Mesendoderm (in vitro differentiated cells): ENCODE results near the gene HUS1. TPM values are rescaled to one million over a fixed set of nuclear protein-coding genes. Genes with fewer than 3 reads are reported as not detected.

Experiments
- DNase-seq: peaks from one replicate; pipeline ENCODE4 v3.0.0; 2013
- H2AK5ac ChIP-seq: 2 replicates; pipeline ENCODE4 v1.6.1; 2013; ENCODE audit warnings: low read length, inconsistent platforms
- H2BK120ac ChIP-seq: 2 replicates; pipeline ENCODE4 v1.6.1; 2013; ENCODE audit warnings: low read depth, mild to moderate bottlenecking, low read length, moderate library complexity, mixed read lengths
- H2BK15ac ChIP-seq: replicated peaks from 2 replicates; pipeline ENCODE4 v1.6.1; 2013; ENCODE audit warnings: low read depth, mild to moderate bottlenecking, moderate library complexity
- H2BK5ac ChIP-seq: 2 replicates; pipeline ENCODE4 v1.6.1; 2013; ENCODE audit warnings: low read length, inconsistent platforms
- H3K18ac ChIP-seq: 2 replicates; pipeline ENCODE4 v1.6.1; 2013; ENCODE audit warnings: mild to moderate bottlenecking, low read length, mixed read lengths
- H3K23ac ChIP-seq: one replicate; pipeline ENCODE4 v1.6.1; 2013; ENCODE audit warnings: low read length
- H3K27ac ChIP-seq: 2 replicates; pipeline ENCODE4 v1.5.1; 2013; ENCODE audit warnings: low read depth, mild to moderate bottlenecking, inconsistent platforms, low read length, moderate library complexity
- H3K27me3 ChIP-seq: 2 replicates; pipeline ENCODE4 v1.6.1; 2013; ENCODE audit warnings: low read length, control low read depth, mild to moderate bottlenecking, inconsistent platforms; ENCODE audit not compliant: insufficient read depth, poor library complexity
- H3K36me3 ChIP-seq: 2 replicates; pipeline ENCODE4 v1.6.1; 2013; ENCODE audit warnings: low read length, inconsistent platforms; ENCODE audit not compliant: control insufficient read depth, insufficient read depth
- H3K4ac ChIP-seq: one replicate; pipeline ENCODE4 v1.6.1; 2013; ENCODE audit warnings: low read depth, mild to moderate bottlenecking, low read length, moderate library complexity
- H3K4me1 ChIP-seq: 2 replicates; pipeline ENCODE4 v1.6.1; 2013; ENCODE audit warnings: low read depth, low read length, inconsistent platforms; ENCODE audit not compliant: control insufficient read depth
- H3K4me2 ChIP-seq: 2 replicates; pipeline ENCODE4 v1.6.1; 2013; ENCODE audit warnings: low read length
- H3K4me3 ChIP-seq: 2 replicates; pipeline ENCODE4 v1.5.1; 2013; ENCODE audit warnings: mild to moderate bottlenecking, low read length
- H3K56ac ChIP-seq: one replicate; pipeline ENCODE4 v1.6.1; 2013; ENCODE audit warnings: low read length
- H3K79me1 ChIP-seq: 2 replicates; pipeline ENCODE4 v1.6.1; 2013; ENCODE audit warnings: low read length, inconsistent platforms
- H3K79me2 ChIP-seq: 2 replicates; pipeline ENCODE4 v1.6.1; 2013; ENCODE audit warnings: mild to moderate bottlenecking, low read length; ENCODE audit not compliant: control insufficient read depth, insufficient read depth
- H3K9ac ChIP-seq: 2 replicates; pipeline ENCODE4 v1.6.1; 2013; ENCODE audit warnings: low read length, inconsistent platforms
- H4K5ac ChIP-seq: one replicate; pipeline ENCODE4 v1.6.1; 2013; ENCODE audit warnings: low read length
- H4K8ac ChIP-seq: one replicate; pipeline ENCODE4 v1.6.1; 2013; ENCODE audit warnings: low read depth, mild to moderate bottlenecking, control low read depth, low read length, moderate library complexity
- WGBS: extraction: QIAGEN DNeasy Blood & Tissue Kit; methylation state at CpG from one replicate; pipeline ENCODE4 v1.1.7; 2013; ENCODE audit warnings: low lambda C conversion rate, missing lambda C conversion rate; ENCODE audit not compliant: insufficient coverage; ENCODE audit errors: extremely low coverage; 5-methylcytosine and 5-hydroxymethylcytosine counted together
- polyA plus RNA-seq, 2 experiments: library from polyadenylated mRNA; stranded (reverse); fragments of 200-250 nt; gene quantifications; one replicate each; pipeline ENCODE4 v1.2.3, GENCODE V29; 2013

Gene HUS1
- 24.9 TPM for polyA plus RNA-seq (2013, experiment 1 of 2)
- polyA plus RNA-seq (2013, experiment 2 of 2) = 25.9 TPM

GRCh38 chr7:47979145-47979831 is at the start of gene HUS1:
Gene HUS1, minus strand, starts transcription at chr7:47979615. Its CDS starts 96 bp downstream, at chr7:47979519.
- Histone ChIP-seq H3K23ac (peak within 1 kb of the TSS; percentile 67), H4K5ac (no peak within 1 kb of the TSS), H2BK15ac (no peak within 1 kb of the TSS), H3K79me2 (peaks cover 10% of the 10 kb centered on the region), H3K4ac (no peak within 1 kb of the TSS), H3K27me3 (no peaks in the 10 kb centered on the region), H3K36me3 (peaks cover 10% of the 10 kb centered on the region), H3K56ac (peak within 1 kb of the TSS; percentile 98), H2BK120ac (no peak within 1 kb of the TSS), H3K27ac (peak within 1 kb of the TSS; percentile 90), H3K79me1 (peaks cover 10% of the 10 kb centered on the region), H2BK5ac (peak within 1 kb of the TSS; percentile 89), H3K18ac (peak within 1 kb of the TSS; percentile 89), H3K4me3 (peak within 1 kb of the TSS; percentile 96), H2AK5ac (no peak within 1 kb of the TSS), H4K8ac (no peak within 1 kb of the TSS), H3K4me1 (peaks cover 3% of the 10 kb centered on the region), H3K9ac (peak within 1 kb of the TSS; percentile 92), H3K4me2 (peak within 1 kb of the TSS; percentile 86)
- DNase-seq = peak; percentile 98
- no CpG with 5 or more reads among the region's 62 CpGs for WGBS

GRCh38 chr7:48028938-48029337 is 49.5 kb upstream of the HUS1 start, which contains the start of gene SUN3:
Gene SUN3, minus strand, starts transcription at chr7:48029107. Its CDS starts 169 bp downstream, at chr7:48028938.
- no peaks in the 10 kb centered on the region for H3K79me1 ChIP-seq
- H2BK5ac ChIP-seq = no peak within 1 kb of the TSS
- H2AK5ac ChIP-seq = no peak within 1 kb of the TSS
- H3K27me3 ChIP-seq = no peaks in the 10 kb centered on the region
- no peak within 1 kb of the TSS for H3K4ac ChIP-seq
- H3K56ac ChIP-seq = peak within 1 kb of the TSS; percentile 10
- no peak within 1 kb of the TSS for H3K4me3 ChIP-seq
- H4K5ac ChIP-seq = no peak within 1 kb of the TSS
- H3K36me3 ChIP-seq = no peaks in the 10 kb centered on the region
- no peak within 1 kb of the TSS for H3K23ac ChIP-seq
- no peak within 1 kb of the TSS for H2BK120ac ChIP-seq
- no peaks in the 10 kb centered on the region for H3K4me1 ChIP-seq
- no peak within 1 kb of the TSS for H3K27ac ChIP-seq
- H3K9ac ChIP-seq = no peak within 1 kb of the TSS
- no CpG with 5 or more reads among the region's 6 CpGs for WGBS
- no peak within 1 kb of the TSS for H4K8ac ChIP-seq
- no peaks in the 10 kb centered on the region for H3K79me2 ChIP-seq
- no peak for DNase-seq
- no peak within 1 kb of the TSS for H3K4me2 ChIP-seq
- H3K18ac ChIP-seq = no peak within 1 kb of the TSS
- H2BK15ac ChIP-seq = no peak within 1 kb of the TSS

DNA sequence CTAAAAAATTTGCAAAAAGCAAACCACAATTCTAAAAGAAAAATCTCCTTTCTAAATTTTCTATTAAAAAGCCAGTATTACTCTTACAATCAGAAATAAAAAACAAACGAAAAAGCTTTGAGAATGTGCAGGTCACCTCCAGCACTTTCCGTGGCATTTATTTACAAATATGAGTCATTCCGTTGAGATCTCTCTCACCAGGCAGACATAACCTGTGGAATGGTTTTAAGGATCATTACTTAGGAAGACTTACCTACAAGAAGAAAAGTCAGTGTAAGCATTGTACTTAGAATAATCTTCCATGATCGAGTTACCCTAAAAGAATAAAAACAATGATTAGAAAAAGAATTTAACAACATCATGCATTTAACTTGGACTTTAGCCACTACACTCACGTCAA is 46.2 kb upstream of the HUS1 start:
- Histone ChIP-seq H3K56ac (no peak overlapping the region), H2BK5ac (no peak overlapping the region), H3K9ac (no peak overlapping the region), H3K36me3 (no peaks in the 10 kb centered on the region), H3K23ac (no peak overlapping the region), H3K4me3 (no peak overlapping the region), H4K8ac (no peak overlapping the region), H2BK120ac (no peak overlapping the region), H4K5ac (no peak overlapping the region), H3K27me3 (no peaks in the 10 kb centered on the region), H3K79me1 (no peaks in the 10 kb centered on the region), H3K79me2 (no peaks in the 10 kb centered on the region), H3K4me1 (no peaks in the 10 kb centered on the region), H2BK15ac (no peak overlapping the region), H2AK5ac (no peak overlapping the region), H3K27ac (no peak overlapping the region), H3K4me2 (no peak overlapping the region), H3K4ac (no peak overlapping the region), H3K18ac (no peak overlapping the region)
- WGBS = 100% methylated on average over 1 of the region's 5 CpGs
- no peak for DNase-seq

- H3K18ac ChIP-seq = no peak overlapping the region
- no peaks in the 10 kb centered on the region for H3K36me3 ChIP-seq
- H3K79me2 ChIP-seq = no peaks in the 10 kb centered on the region
- H2BK120ac ChIP-seq = no peak overlapping the region
- WGBS = no CpG with 5 or more reads among the region's 4 CpGs
- H2BK5ac ChIP-seq = no peak overlapping the region
- H3K9ac ChIP-seq = no peak overlapping the region
- no peak overlapping the region for H4K5ac ChIP-seq
- no peaks in the 10 kb centered on the region for H3K4me1 ChIP-seq
- H3K56ac ChIP-seq = no peak overlapping the region
- no peak overlapping the region for H4K8ac ChIP-seq
- H3K79me1 ChIP-seq = no peaks in the 10 kb centered on the region
- no peak overlapping the region for H2AK5ac ChIP-seq
- H3K4me3 ChIP-seq = no peak overlapping the region
- no peak overlapping the region for H2BK15ac ChIP-seq
- no peak overlapping the region for H3K27ac ChIP-seq
- DNase-seq = no peak
- H3K4ac ChIP-seq = no peak overlapping the region
- no peaks in the 10 kb centered on the region for H3K27me3 ChIP-seq
- H3K23ac ChIP-seq = no peak overlapping the region
- no peak overlapping the region for H3K4me2 ChIP-seq
Observed at GRCh38 chr7:48017674-48018073, 38.3 kb upstream of the HUS1 start.

GRCh38 chr7:48016641-48017040 is 37.2 kb upstream of the HUS1 start:
- Histone ChIP-seq H3K4me3 (no peak overlapping the region), H2AK5ac (no peak overlapping the region), H4K8ac (no peak overlapping the region), H3K79me1 (no peaks in the 10 kb centered on the region), H3K18ac (no peak overlapping the region), H4K5ac (no peak overlapping the region), H3K27ac (no peak overlapping the region), H3K27me3 (no peaks in the 10 kb centered on the region), H3K79me2 (no peaks in the 10 kb centered on the region), H3K9ac (no peak overlapping the region), H3K4me1 (no peaks in the 10 kb centered on the region), H2BK15ac (no peak overlapping the region), H3K56ac (no peak overlapping the region), H3K36me3 (no peaks in the 10 kb centered on the region), H3K4me2 (no peak overlapping the region), H3K4ac (no peak overlapping the region), H2BK120ac (no peak overlapping the region), H3K23ac (no peak overlapping the region), H2BK5ac (no peak overlapping the region)
- no peak for DNase-seq

DNA sequence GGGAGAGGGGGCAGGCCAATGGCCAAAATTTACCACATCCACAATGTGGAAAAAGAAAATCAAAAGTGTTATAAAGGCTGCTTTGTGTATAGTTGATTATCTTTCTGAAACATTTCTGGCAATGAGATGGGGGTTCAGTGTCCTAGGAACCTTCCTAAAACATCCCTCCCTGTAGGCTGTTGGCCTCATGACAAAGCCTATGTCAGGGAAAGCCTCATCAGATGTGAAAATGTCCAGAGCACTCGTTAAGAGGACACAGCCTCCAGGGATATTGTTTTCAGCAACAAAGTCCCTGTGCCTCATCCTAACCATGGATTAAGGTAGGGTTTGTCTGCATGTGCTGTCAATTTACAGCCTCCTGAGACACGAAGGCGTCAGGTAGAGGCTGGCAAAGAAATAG is 32.5 kb upstream of the HUS1 start:
- H4K8ac ChIP-seq = no peak overlapping the region
- no peaks in the 10 kb centered on the region for H3K79me2 ChIP-seq
- H3K27ac ChIP-seq = no peak overlapping the region
- H3K27me3 ChIP-seq = no peaks in the 10 kb centered on the region
- no peak overlapping the region for H3K9ac ChIP-seq
- DNase-seq = no peak
- H4K5ac ChIP-seq = no peak overlapping the region
- H2BK120ac ChIP-seq = no peak overlapping the region
- H3K56ac ChIP-seq = no peak overlapping the region
- no peak overlapping the region for H3K4me2 ChIP-seq
- H3K79me1 ChIP-seq = no peaks in the 10 kb centered on the region
- H3K23ac ChIP-seq = no peak overlapping the region
- H3K36me3 ChIP-seq = no peaks in the 10 kb centered on the region
- no peak overlapping the region for H3K4ac ChIP-seq
- no peak overlapping the region for H3K18ac ChIP-seq
- H2BK15ac ChIP-seq = no peak overlapping the region
- no peak overlapping the region for H3K4me3 ChIP-seq
- H2AK5ac ChIP-seq = no peak overlapping the region
- WGBS = no CpG with 5 or more reads among the region's 3 CpGs
- H2BK5ac ChIP-seq = no peak overlapping the region
- H3K4me1 ChIP-seq = peaks cover 5% of the 10 kb centered on the region
